ENCODE results near the gene AP2M1. TPM values are rescaled to one million over a fixed set of nuclear protein-coding genes. Genes with fewer than 3 reads are reported as not detected.

The AP2M1 gene
- polyA plus RNA-seq, 4 donors, result 240 to 283 (median 270) TPM

DNA sequence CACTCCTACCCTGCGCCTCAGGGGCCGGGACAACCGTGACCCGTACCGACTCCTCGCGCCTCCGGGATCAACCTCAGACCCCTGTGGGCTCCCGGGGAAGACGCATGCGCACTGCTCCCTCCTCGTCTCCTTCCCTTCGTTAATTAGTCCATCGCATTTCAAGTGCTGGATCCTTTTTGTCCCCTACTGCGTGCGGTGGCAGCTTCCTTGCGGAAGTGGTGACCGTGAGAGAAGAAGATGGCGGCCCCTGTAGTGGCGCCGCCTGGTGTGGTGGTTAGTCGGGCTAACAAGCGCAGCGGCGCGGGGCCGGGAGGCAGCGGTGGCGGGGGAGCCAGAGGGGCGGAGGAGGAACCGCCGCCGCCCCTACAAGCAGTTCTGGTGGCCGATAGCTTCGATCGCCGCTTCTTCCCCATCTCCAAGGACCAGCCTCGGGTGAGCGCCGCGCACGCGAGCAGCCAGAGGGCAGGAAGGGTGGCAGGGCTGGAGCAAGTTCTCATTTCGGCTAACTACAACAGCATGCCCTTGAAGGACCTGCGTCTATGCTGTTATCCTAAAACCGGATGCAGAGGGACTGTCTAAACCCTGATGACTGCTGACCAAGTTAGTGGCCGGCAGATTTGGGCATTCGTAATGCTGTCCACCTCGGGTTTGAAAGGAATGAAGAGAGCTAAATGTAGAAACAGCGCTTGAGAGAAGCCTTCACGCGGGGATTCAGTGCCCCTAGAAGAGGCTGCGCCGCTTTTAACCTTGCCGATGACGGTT, 39.3 kb upstream of the AP2M1 start, which contains the start of gene EIF2B5:
TSS of gene EIF2B5 (plus strand) at position 210 of the 762 bp plus-strand sequence. CDS start at position 238, 28 bp downstream.
- H3K36me3 ChIP-seq (ENCODE audit: control insufficient read depth in 3 of 3, insufficient read depth in 2 of 3, low read depth in 1 of 3, low read length in 3 of 3), result peaks cover 2 to 22% (median 2%) of the 10 kb centered on the region in 3 donors
- H3K4me1 ChIP-seq (ENCODE audit: control insufficient read depth in 3 of 3, insufficient read depth in 2 of 3, low read depth in 1 of 3, low read length in 2 of 3), result peaks cover 4 to 16% (median 5%) of the 10 kb centered on the region in 3 donors
- H3K27ac ChIP-seq (ENCODE audit: low read depth in 1 of 3, low read length in 2 of 3), result peak within 1 kb of the TSS; percentile 67 to 91 (median 68)
- no peaks in the 10 kb centered on the region for H3K9me3 ChIP-seq (ENCODE audit: control insufficient read depth in 2 of 2, insufficient read depth in 1 of 2, low read depth in 1 of 2, low read length in 1 of 2)
- WGBS, 3 donors, result 0% methylated on average over 48 to 56 of the region's 56 CpGs
- FAIRE-seq, result no peak
- peak; percentile 96 for DNase-seq
- H3K27me3 ChIP-seq (ENCODE audit: control insufficient read depth in 3 of 3, insufficient read depth in 3 of 3, low read length in 3 of 3), result no peaks in the 10 kb centered on the region
- H3K4me3 ChIP-seq (ENCODE audit: low read depth in 1 of 3, low read length in 3 of 3), result peak within 1 kb of the TSS; percentile 78 to 88 (median 78)

DNA sequence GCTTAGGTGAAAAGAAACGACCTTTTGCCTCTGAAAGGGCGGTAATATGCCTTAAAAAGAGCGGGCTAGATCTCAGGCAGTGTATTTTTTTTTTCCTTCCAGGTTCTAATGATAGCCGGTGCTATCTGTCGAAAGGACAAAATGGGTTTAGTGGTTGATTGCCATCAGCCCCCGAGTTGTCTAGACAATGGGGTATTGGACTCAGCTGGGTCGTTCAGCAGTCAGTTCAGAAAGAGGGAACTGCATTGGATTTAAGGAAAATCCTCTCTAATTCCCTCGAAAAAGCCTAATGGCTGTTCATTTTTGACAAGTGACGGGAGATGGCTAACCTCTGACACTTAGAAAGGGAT, 38.8 kb upstream of the AP2M1 start:
- H3K9me3 ChIP-seq (ENCODE audit: control insufficient read depth in 2 of 2, insufficient read depth in 1 of 2, low read depth in 1 of 2, low read length in 1 of 2), result no peaks in the 10 kb centered on the region
- no peaks in the 10 kb centered on the region for H3K27me3 ChIP-seq (ENCODE audit: control insufficient read depth in 3 of 3, insufficient read depth in 3 of 3, low read length in 3 of 3)
- H3K4me1 ChIP-seq (ENCODE audit: control insufficient read depth in 3 of 3, insufficient read depth in 2 of 3, low read depth in 1 of 3, low read length in 2 of 3), result peaks cover 4 to 16% (median 5%) of the 10 kb centered on the region in 3 donors
- DNase-seq (no peak), FAIRE-seq (no peak)
- peaks cover 2 to 26% (median 5%) of the 10 kb centered on the region in 3 donors for H3K36me3 ChIP-seq (ENCODE audit: control insufficient read depth in 3 of 3, insufficient read depth in 2 of 3, low read depth in 1 of 3, low read length in 3 of 3)
- peak overlapping the region; percentile 67 to 91 (median 68) for H3K27ac ChIP-seq (ENCODE audit: low read depth in 1 of 3, low read length in 2 of 3)
- peak overlapping the region; percentile 78 to 88 (median 78) for H3K4me3 ChIP-seq (ENCODE audit: low read depth in 1 of 3, low read length in 3 of 3)
- 1 to 2% (median 1%) methylated on average over 9 of the region's 9 CpGs for WGBS, 3 donors

DNA sequence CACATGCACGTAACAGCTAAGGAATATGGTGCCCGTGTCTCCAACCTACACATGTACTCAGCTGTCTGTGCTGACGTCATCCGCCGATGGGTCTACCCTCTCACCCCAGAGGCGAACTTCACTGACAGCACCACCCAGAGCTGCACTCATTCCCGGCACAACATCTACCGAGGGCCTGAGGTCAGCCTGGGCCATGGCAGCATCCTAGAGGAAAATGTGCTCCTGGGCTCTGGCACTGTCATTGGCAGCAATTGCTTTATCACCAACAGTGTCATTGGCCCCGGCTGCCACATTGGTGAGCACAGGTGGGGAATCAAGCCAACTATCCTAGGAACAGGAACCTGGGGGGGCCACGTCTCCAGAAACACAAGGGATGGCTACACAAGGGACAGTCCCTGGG, 34.2 kb upstream of the AP2M1 start:
- Histone ChIP-seq H3K4me1 (ENCODE audit: control insufficient read depth in 3 of 3, insufficient read depth in 2 of 3, low read depth in 1 of 3, low read length in 2 of 3) (peaks cover 4 to 28% (median 5%) of the 10 kb centered on the region in 3 donors), H3K9me3 (ENCODE audit: control insufficient read depth in 2 of 2, insufficient read depth in 1 of 2, low read depth in 1 of 2, low read length in 1 of 2) (no peaks in the 10 kb centered on the region), H3K4me3 (ENCODE audit: low read depth in 1 of 3, low read length in 3 of 3) (no peak overlapping the region), H3K27ac (ENCODE audit: low read depth in 1 of 3, low read length in 2 of 3) (no peak overlapping the region), H3K36me3 (ENCODE audit: control insufficient read depth in 3 of 3, insufficient read depth in 2 of 3, low read depth in 1 of 3, low read length in 3 of 3) (peaks cover 20 to 68% (median 35%) of the 10 kb centered on the region in 3 donors), H3K27me3 (ENCODE audit: control insufficient read depth in 3 of 3, insufficient read depth in 3 of 3, low read length in 3 of 3) (no peaks in the 10 kb centered on the region)
- DNase-seq (no peak), FAIRE-seq (no peak)
- 91 to 93% (median 93%) methylated on average over 10 of the region's 10 CpGs for WGBS, 3 donors

DNA sequence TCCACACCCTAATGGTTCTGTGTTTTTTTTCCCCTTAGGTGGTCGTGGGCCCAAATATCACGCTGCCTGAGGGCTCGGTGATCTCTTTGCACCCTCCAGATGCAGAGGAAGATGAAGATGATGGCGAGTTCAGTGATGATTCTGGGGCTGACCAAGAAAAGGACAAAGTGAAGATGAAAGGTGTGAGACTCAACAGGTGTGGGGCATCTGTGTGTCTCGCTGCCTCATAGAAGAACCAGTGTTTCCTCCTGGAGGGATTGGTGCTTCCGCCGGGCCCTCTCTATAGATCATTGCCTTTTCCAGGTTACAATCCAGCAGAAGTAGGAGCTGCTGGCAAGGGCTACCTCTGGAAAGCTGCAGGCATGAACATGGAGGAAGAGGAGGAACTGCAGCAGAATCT, 32.5 kb upstream of the AP2M1 start:
- peaks cover 18 to 75% (median 37%) of the 10 kb centered on the region in 3 donors for H3K36me3 ChIP-seq (ENCODE audit: control insufficient read depth in 3 of 3, insufficient read depth in 2 of 3, low read depth in 1 of 3, low read length in 3 of 3)
- WGBS, 3 donors, result 91 to 95% (median 93%) methylated on average over 7 of the region's 7 CpGs
- H3K27me3 ChIP-seq (ENCODE audit: control insufficient read depth in 3 of 3, insufficient read depth in 3 of 3, low read length in 3 of 3), result no peaks in the 10 kb centered on the region
- H3K27ac ChIP-seq (ENCODE audit: low read depth in 1 of 3, low read length in 2 of 3), result no peak overlapping the region
- no peak overlapping the region for H3K4me3 ChIP-seq (ENCODE audit: low read depth in 1 of 3, low read length in 3 of 3)
- DNase-seq (no peak), FAIRE-seq (no peak)
- peaks cover 0 to 23% (median 0%) of the 10 kb centered on the region in 3 donors for H3K4me1 ChIP-seq (ENCODE audit: control insufficient read depth in 3 of 3, insufficient read depth in 2 of 3, low read depth in 1 of 3, low read length in 2 of 3)
- no peaks in the 10 kb centered on the region for H3K9me3 ChIP-seq (ENCODE audit: control insufficient read depth in 2 of 2, insufficient read depth in 1 of 2, low read depth in 1 of 2, low read length in 1 of 2)

DNA sequence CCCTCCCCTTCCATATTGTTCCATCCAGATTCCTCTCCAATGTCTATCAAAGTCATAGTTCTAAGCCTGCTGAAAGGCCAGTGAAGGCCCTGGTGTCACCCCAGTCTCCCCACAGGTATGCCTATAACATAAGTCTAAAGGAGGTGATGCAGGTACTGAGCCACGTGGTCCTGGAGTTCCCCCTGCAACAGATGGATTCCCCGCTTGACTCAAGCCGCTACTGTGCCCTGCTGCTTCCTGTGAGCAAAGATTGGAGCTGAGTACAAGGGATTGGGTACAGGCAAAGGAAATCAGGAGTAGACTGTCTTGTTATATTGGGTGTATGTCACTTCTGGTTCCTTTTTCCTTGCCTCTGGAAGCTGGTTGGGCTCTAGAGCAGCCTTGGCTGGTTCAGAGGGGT, 31.3 kb upstream of the AP2M1 start:
- H3K4me1 ChIP-seq (ENCODE audit: control insufficient read depth in 3 of 3, insufficient read depth in 2 of 3, low read depth in 1 of 3, low read length in 2 of 3), result peaks cover 0 to 26% (median 0%) of the 10 kb centered on the region in 3 donors
- peaks cover 17 to 67% (median 37%) of the 10 kb centered on the region in 3 donors for H3K36me3 ChIP-seq (ENCODE audit: control insufficient read depth in 3 of 3, insufficient read depth in 2 of 3, low read depth in 1 of 3, low read length in 3 of 3)
- DNase-seq, result no peak
- H3K27ac ChIP-seq (ENCODE audit: low read depth in 1 of 3, low read length in 2 of 3), result no peak overlapping the region
- 80 to 87% (median 86%) methylated on average over 3 of the region's 3 CpGs for WGBS, 3 donors
- no peak overlapping the region for H3K4me3 ChIP-seq (ENCODE audit: low read depth in 1 of 3, low read length in 3 of 3)
- no peak for FAIRE-seq
- H3K9me3 ChIP-seq (ENCODE audit: control insufficient read depth in 2 of 2, insufficient read depth in 1 of 2, low read depth in 1 of 2, low read length in 1 of 2), result no peaks in the 10 kb centered on the region
- no peaks in the 10 kb centered on the region for H3K27me3 ChIP-seq (ENCODE audit: control insufficient read depth in 3 of 3, insufficient read depth in 3 of 3, low read length in 3 of 3)

DNA sequence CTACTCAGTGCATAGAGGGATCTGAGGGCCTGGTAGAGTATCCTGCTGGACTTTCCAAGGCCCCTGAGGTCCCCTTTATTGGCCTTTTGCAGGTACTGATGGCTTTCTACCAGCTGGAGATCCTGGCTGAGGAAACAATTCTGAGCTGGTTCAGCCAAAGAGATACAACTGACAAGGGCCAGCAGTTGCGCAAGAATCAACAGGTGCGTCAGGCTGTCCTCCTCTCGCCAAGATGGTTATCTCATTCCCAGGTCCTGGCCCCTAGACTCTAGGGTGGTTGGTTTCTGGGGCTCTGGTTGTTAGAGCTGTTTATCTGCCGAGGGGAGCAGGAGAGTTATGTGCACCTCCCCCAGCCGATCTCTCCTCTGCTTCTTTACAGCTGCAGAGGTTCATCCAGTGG, 30.1 kb upstream of the AP2M1 start:
- 55 to 60% (median 57%) methylated on average over 5 of the region's 5 CpGs for WGBS, 3 donors
- Histone ChIP-seq H3K27ac (ENCODE audit: low read depth in 1 of 3, low read length in 2 of 3) (peak overlapping the region in 1 of 3 donors; percentile 88), H3K4me1 (ENCODE audit: control insufficient read depth in 3 of 3, insufficient read depth in 2 of 3, low read depth in 1 of 3, low read length in 2 of 3) (peaks cover 0 to 27% (median 0%) of the 10 kb centered on the region in 3 donors), H3K27me3 (ENCODE audit: control insufficient read depth in 3 of 3, insufficient read depth in 3 of 3, low read length in 3 of 3) (no peaks in the 10 kb centered on the region), H3K9me3 (ENCODE audit: control insufficient read depth in 2 of 2, insufficient read depth in 1 of 2, low read depth in 1 of 2, low read length in 1 of 2) (no peaks in the 10 kb centered on the region), H3K4me3 (ENCODE audit: low read depth in 1 of 3, low read length in 3 of 3) (no peak overlapping the region), H3K36me3 (ENCODE audit: control insufficient read depth in 3 of 3, insufficient read depth in 2 of 3, low read depth in 1 of 3, low read length in 3 of 3) (peaks cover 17 to 57% (median 37%) of the 10 kb centered on the region in 3 donors)
- no peak for DNase-seq
- FAIRE-seq, result no peak

DNA sequence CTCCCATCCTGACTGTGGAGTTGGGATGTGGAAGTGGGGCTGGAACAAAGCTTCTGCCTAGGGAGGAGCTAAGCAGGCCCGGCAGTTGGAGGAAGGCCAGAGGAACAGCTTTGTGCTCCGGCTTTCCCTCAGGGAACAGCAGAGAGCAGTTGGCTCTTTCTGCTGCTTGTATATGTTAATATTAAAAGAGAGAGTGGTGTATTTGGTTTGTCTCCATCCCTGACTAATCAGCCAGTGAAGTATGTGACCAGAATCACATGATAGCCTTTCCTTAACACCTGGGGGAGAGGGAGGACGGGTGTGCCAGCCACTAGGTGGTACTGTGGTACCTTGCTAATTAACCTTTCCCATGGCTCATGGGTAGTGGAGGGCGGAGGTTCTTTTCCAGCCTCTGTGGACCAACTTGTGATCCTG, 29.5 kb upstream of the AP2M1 start:
- FAIRE-seq, result no peak
- Histone ChIP-seq H3K4me1 (ENCODE audit: control insufficient read depth in 3 of 3, insufficient read depth in 2 of 3, low read depth in 1 of 3, low read length in 2 of 3) (peaks cover 0 to 27% (median 0%) of the 10 kb centered on the region in 3 donors), H3K4me3 (ENCODE audit: low read depth in 1 of 3, low read length in 3 of 3) (no peak overlapping the region), H3K27ac (ENCODE audit: low read depth in 1 of 3, low read length in 2 of 3) (peak overlapping the region in 2 of 3 donors; percentile 45 to 88), H3K27me3 (ENCODE audit: control insufficient read depth in 3 of 3, insufficient read depth in 3 of 3, low read length in 3 of 3) (no peaks in the 10 kb centered on the region), H3K36me3 (ENCODE audit: control insufficient read depth in 3 of 3, insufficient read depth in 2 of 3, low read depth in 1 of 3, low read length in 3 of 3) (peaks cover 17 to 55% (median 37%) of the 10 kb centered on the region in 3 donors), H3K9me3 (ENCODE audit: control insufficient read depth in 2 of 2, insufficient read depth in 1 of 2, low read depth in 1 of 2, low read length in 1 of 2) (no peaks in the 10 kb centered on the region)
- WGBS, 3 donors, result 16 to 26% (median 23%) methylated on average over 4 of the region's 4 CpGs
- DNase-seq, result peak; percentile 85

DNA sequence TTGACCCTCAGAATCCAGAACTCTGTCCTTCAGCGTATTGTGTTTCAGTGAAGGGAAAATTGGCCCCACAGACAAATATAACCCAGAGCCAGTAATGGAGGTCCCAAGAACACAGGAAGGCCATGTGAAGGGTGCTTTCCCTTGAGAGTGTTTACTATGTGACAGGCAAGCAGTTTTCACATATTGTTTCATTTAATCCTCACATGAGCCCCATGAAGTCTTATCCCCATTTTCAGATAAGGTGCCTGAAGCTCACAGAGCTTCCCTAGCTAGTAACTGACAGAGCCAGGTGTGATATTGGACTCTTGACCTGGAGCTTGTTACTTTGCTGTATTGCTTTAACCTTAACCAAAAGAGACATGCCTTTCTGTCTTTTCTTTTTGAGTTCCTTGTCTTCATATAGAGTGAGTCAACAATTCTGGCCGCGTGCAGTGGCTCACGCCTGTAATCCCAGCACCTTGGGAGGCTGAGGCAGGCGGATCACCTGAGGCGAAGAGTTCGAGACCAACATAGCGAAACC, 28.8 kb upstream of the AP2M1 start:
- WGBS, 3 donors, result 29 to 60% (median 42%) methylated on average over 8 of the region's 8 CpGs
- Histone ChIP-seq H3K27ac (ENCODE audit: low read depth in 1 of 3, low read length in 2 of 3) (peak overlapping the region; percentile 45 to 88 (median 60)), H3K9me3 (ENCODE audit: control insufficient read depth in 2 of 2, insufficient read depth in 1 of 2, low read depth in 1 of 2, low read length in 1 of 2) (no peaks in the 10 kb centered on the region), H3K27me3 (ENCODE audit: control insufficient read depth in 3 of 3, insufficient read depth in 3 of 3, low read length in 3 of 3) (no peaks in the 10 kb centered on the region), H3K4me1 (ENCODE audit: control insufficient read depth in 3 of 3, insufficient read depth in 2 of 3, low read depth in 1 of 3, low read length in 2 of 3) (peaks cover 0 to 27% (median 0%) of the 10 kb centered on the region in 3 donors), H3K4me3 (ENCODE audit: low read depth in 1 of 3, low read length in 3 of 3) (no peak overlapping the region), H3K36me3 (ENCODE audit: control insufficient read depth in 3 of 3, insufficient read depth in 2 of 3, low read depth in 1 of 3, low read length in 3 of 3) (peaks cover 17 to 49% (median 32%) of the 10 kb centered on the region in 3 donors)
- FAIRE-seq, result no peak
- peak; percentile 67 to 80 for DNase-seq

Data from small intestine (tissue), 7 donors.